ENCODE results near the gene RDX.
"Not testable (repeated sequence)": the region's sequence is repeated elsewhere in the genome, so short reads cannot be mapped to it uniquely, and the experiment has no call there.

GRCh38 chr11:110194211-110194766 is 102.1 kb downstream of the RDX start:
- not testable (repeated sequence) for TF ChIP-seq CTCF (IDR thresholded peaks at IDR 0.05); EZH2 (IDR thresholded peaks at IDR 0.05; ENCODE audit: borderline replicate concordance, insufficient read depth, low read depth, low read length, poor library complexity, severe bottlenecking)
